ENCODE measurements around the gene KDM2A. TPM values are rescaled to one million over a fixed set of nuclear protein-coding genes. Genes with fewer than 3 reads are reported as not detected.
"Not testable (repeated sequence)": the region's sequence is repeated elsewhere in the genome, so short reads cannot be mapped to it uniquely, and the experiment has no call there.

KDM2A gene
- total RNA-seq, 1 experiment from 2014 or later: 27.9 TPM

- not testable (repeated sequence) for DNase-seq (ENCODE audit: low spot score)
Observed at GRCh38 chr11:67260885-67261639, 142.0 kb downstream of the KDM2A start.

- no peak for DNase-seq (ENCODE audit: low spot score)
Observed at GRCh38 chr11:67261640-67261945, 142.5 kb downstream of the KDM2A start.

GRCh38 chr11:67261946-67262681, 143.1 kb downstream of the KDM2A start:
- no peak for DNase-seq (ENCODE audit: low spot score)

GRCh38 chr11:67262731-67263675, 143.9 kb downstream of the KDM2A start:
- DNase-seq (ENCODE audit: low spot score): peak; percentile 84

GRCh38 chr11:67264260-67264659, 145.2 kb downstream of the KDM2A start:
- DNase-seq (ENCODE audit: low spot score): no peak

GRCh38 chr11:67264877-67265632, 146.0 kb downstream of the KDM2A start:
- DNase-seq (ENCODE audit: low spot score): no peak

GRCh38 chr11:67265633-67266448, 146.8 kb downstream of the KDM2A start:
- DNase-seq (ENCODE audit: low spot score): no peak

GRCh38 chr11:67266449-67267187, 147.6 kb downstream of the KDM2A start, which contains the start of gene GRK2:
Gene GRK2 (plus strand): TSS chr11:67266473. CDS start chr11:67266700, 227 bp downstream.
- DNase-seq (ENCODE audit: low spot score): peak; percentile 33

- no peak for DNase-seq (ENCODE audit: low spot score)
Observed at GRCh38 chr11:67267188-67268080, 148.4 kb downstream of the KDM2A start.

- DNase-seq (ENCODE audit: low spot score): no peak
Observed at GRCh38 chr11:67268081-67268961, 149.3 kb downstream of the KDM2A start.

GRCh38 chr11:67268962-67269268, 149.9 kb downstream of the KDM2A start:
- no peak for DNase-seq (ENCODE audit: low spot score)

- no peak for DNase-seq (ENCODE audit: low spot score)
Observed at GRCh38 chr11:67269401-67270255, 150.6 kb downstream of the KDM2A start.

GRCh38 chr11:67270256-67271204, 151.5 kb downstream of the KDM2A start:
- no peak for DNase-seq (ENCODE audit: low spot score)

GRCh38 chr11:67271205-67271540, 152.1 kb downstream of the KDM2A start:
- DNase-seq (ENCODE audit: low spot score): no peak

- no peak for DNase-seq (ENCODE audit: low spot score)
Observed at GRCh38 chr11:67271541-67272284, 152.7 kb downstream of the KDM2A start.
